Fibroblast of lung (primary cell): ENCODE measurements around the gene LRRK2. TPM values are rescaled to one million over a fixed set of nuclear protein-coding genes. Genes with fewer than 3 reads are reported as not detected.
"Not testable (repeated sequence)": the region's sequence is repeated elsewhere in the genome, so short reads cannot be mapped to it uniquely, and the experiment has no call there.

Source experiments
- DNase-seq, 2 donors: peaks; one replicate each; pipeline versions ENCODE4 v3.0.0 to v3.0.0-alpha.2; 2010; ENCODE audit warnings: low read depth in 2 of 2
- H2AFZ ChIP-seq: 2 replicates; pipeline ENCODE4 v1.5.1; 2012; ENCODE audit warnings: low read length, control low read depth, inconsistent platforms
- H3K27ac ChIP-seq: 2 replicates; pipeline ENCODE4 v1.5.1; 2011; ENCODE audit warnings: low read length, control low read depth; ENCODE audit not compliant: insufficient read depth
- H3K27me3 ChIP-seq: 2 replicates; pipeline ENCODE4 v1.5.1; 2011; ENCODE audit warnings: mild to moderate bottlenecking, low read length; ENCODE audit not compliant: control insufficient read depth, insufficient read depth
- H3K36me3 ChIP-seq: 2 replicates; pipeline ENCODE4 v1.5.1; 2011; ENCODE audit warnings: low read length; ENCODE audit not compliant: control insufficient read depth, insufficient read depth
- H3K4me1 ChIP-seq: 2 replicates; pipeline ENCODE4 v1.5.1; 2011; ENCODE audit warnings: low read length; ENCODE audit not compliant: control insufficient read depth, insufficient read depth; ENCODE audit errors: extremely low read depth
- H3K4me2 ChIP-seq: 2 replicates; pipeline ENCODE4 v1.5.1; 2011; ENCODE audit warnings: low read length, control low read depth; ENCODE audit not compliant: insufficient read depth; ENCODE audit errors: extremely low read depth
- H3K4me3 ChIP-seq, 4 experiments: fragments of 200-600 bp in 1 of 4; sonication (generic) in 1 of 4; replicated peaks in 1 of 4; 2 replicates each; pipeline ENCODE4 v1.5.1; 2011 to 2016; ENCODE audit warnings: low read length in 4 of 4, low read depth in 3 of 4, mild to moderate bottlenecking in 3 of 4, control low read depth in 2 of 4, inconsistent platforms in 1 of 4, mixed read lengths in 1 of 4; ENCODE audit not compliant: insufficient read depth in 1 of 4; ENCODE audit errors: control extremely low read depth in 1 of 4
- H3K79me2 ChIP-seq: 2 replicates; pipeline ENCODE4 v1.5.1; 2012; ENCODE audit warnings: mild to moderate bottlenecking, low read length, inconsistent platforms; ENCODE audit not compliant: control insufficient read depth, insufficient read depth
- H3K9ac ChIP-seq: 2 replicates; pipeline ENCODE4 v1.5.1; 2011; ENCODE audit warnings: mild to moderate bottlenecking, low read length, control low read depth; ENCODE audit not compliant: insufficient read depth
- H3K9me3 ChIP-seq: 2 replicates; pipeline ENCODE4 v1.5.1; 2012; ENCODE audit warnings: low read depth, low read length; ENCODE audit not compliant: control insufficient read depth, insufficient read depth
- H4K20me1 ChIP-seq: 2 replicates; pipeline ENCODE4 v1.5.1; 2011; ENCODE audit warnings: low read length; ENCODE audit not compliant: control insufficient read depth, insufficient read depth; ENCODE audit errors: extremely low read depth
- CTCF ChIP-seq, 2 donors: IDR thresholded peaks in 1 of 2; conservative IDR thresholded peaks in 1 of 2; 1 replicate in 1 of 2; 2 replicates in 1 of 2; pipeline ENCODE4 v1.5.1; 2011 to 2012; ENCODE audit warnings: low read length in 2 of 2, control low read depth in 1 of 2, inconsistent platforms in 1 of 2, low read depth in 1 of 2, mild to moderate bottlenecking in 1 of 2
- EZH2 ChIP-seq: IDR thresholded peaks from 2 replicates; pipeline ENCODE4 v1.5.1; 2012; ENCODE audit warnings: low read length, control low read depth, mild to moderate bottlenecking; ENCODE audit errors: missing control alignments
- polyA plus RNA-seq, 2 donors: library from polyadenylated mRNA; depleted of rRNA in 1 of 2; stranded (reverse) in 1 of 2; unstranded in 1 of 2; fragments of >200 nt; gene quantifications; 2 replicates each; pipeline ENCODE4 v1.2.1, GENCODE V29; 2011 to 2012; ENCODE audit warnings: missing spikeins in 1 of 2
- total RNA-seq: library from RNA; depleted of rRNA; stranded (reverse); fragments of >200 nt; gene quantifications from 2 replicates; pipeline ENCODE4 v1.2.1, GENCODE V29; 2014

Gene LRRK2
- total and polyA plus RNA-seq, 2 donors (not counting 1 experiment from before 2014, with no cell fraction given): 2.2 to 14.0 TPM

GRCh38 chr12:40209886-40210285, 14.9 kb upstream of the LRRK2 start:
- TF ChIP-seq CTCF (conservative IDR thresholded peaks at IDR 0.05 in 1 of 2, IDR thresholded peaks at IDR 0.05 in 1 of 2; ENCODE audit: low read depth in 1 of 2, low read length in 2 of 2) (no peak), EZH2 (no peak)
- H3K27me3 ChIP-seq: no peaks in the 10 kb centered on the region
- no peaks in the 10 kb centered on the region for H3K4me1 ChIP-seq
- H4K20me1 ChIP-seq: no peaks in the 10 kb centered on the region
- H3K9ac ChIP-seq: no peak overlapping the region
- H2AFZ ChIP-seq: no peak overlapping the region
- H3K9me3 ChIP-seq: no peaks in the 10 kb centered on the region
- DNase-seq: no peak
- H3K79me2 ChIP-seq: no peaks in the 10 kb centered on the region
- no peak overlapping the region for H3K27ac ChIP-seq
- no peaks in the 10 kb centered on the region for H3K36me3 ChIP-seq
- H3K4me3 ChIP-seq: no peak overlapping the region
- no peak overlapping the region for H3K4me2 ChIP-seq

GRCh38 chr12:40211186-40211585, 13.6 kb upstream of the LRRK2 start:
- not testable (repeated sequence) for H3K79me2 ChIP-seq, H3K4me2 ChIP-seq, H3K4me3 ChIP-seq, H3K4me1 ChIP-seq, DNase-seq, H2AFZ ChIP-seq, H3K9me3 ChIP-seq, H3K27me3 ChIP-seq, H3K36me3 ChIP-seq, H4K20me1 ChIP-seq, H3K27ac ChIP-seq, H3K9ac ChIP-seq

GRCh38 chr12:40212566-40212965, 12.2 kb upstream of the LRRK2 start:
- no peak overlapping the region for H3K4me2 ChIP-seq
- no peaks in the 10 kb centered on the region for H3K27me3 ChIP-seq
- H3K4me1 ChIP-seq: no peaks in the 10 kb centered on the region
- no peak overlapping the region for H3K9ac ChIP-seq
- no peak overlapping the region for H3K4me3 ChIP-seq
- no peak overlapping the region for H2AFZ ChIP-seq
- no peak overlapping the region for H3K27ac ChIP-seq
- no peaks in the 10 kb centered on the region for H4K20me1 ChIP-seq
- H3K79me2 ChIP-seq: no peaks in the 10 kb centered on the region
- no peaks in the 10 kb centered on the region for H3K36me3 ChIP-seq
- TF ChIP-seq EZH2: no peak
- DNase-seq: no peak
- H3K9me3 ChIP-seq: no peaks in the 10 kb centered on the region

GRCh38 chr12:40215982-40216381, 8.8 kb upstream of the LRRK2 start:
- Histone ChIP-seq H3K9me3 (no peaks in the 10 kb centered on the region), H3K27me3 (no peaks in the 10 kb centered on the region), H3K27ac (no peak overlapping the region), H3K4me3 (no peak overlapping the region), H4K20me1 (no peaks in the 10 kb centered on the region), H2AFZ (no peak overlapping the region), H3K36me3 (no peaks in the 10 kb centered on the region), H3K9ac (no peak overlapping the region), H3K4me2 (no peak overlapping the region), H3K79me2 (no peaks in the 10 kb centered on the region), H3K4me1 (no peaks in the 10 kb centered on the region)
- DNase-seq: no peak
- TF ChIP-seq CTCF (conservative IDR thresholded peaks at IDR 0.05 in 1 of 2, IDR thresholded peaks at IDR 0.05 in 1 of 2; ENCODE audit: low read depth in 1 of 2, low read length in 2 of 2) (no peak), EZH2 (no peak)
